HG02938 (cell line): ENCODE measurements around the gene MKX.

Source experiments
- ATAC-seq: cut with Tn5 transposase; IDR thresholded peaks from one replicate; pipeline ENCODE4 v1.9.1; 2021; ENCODE audit warnings: mild to moderate bottlenecking, moderate library complexity; ENCODE audit not compliant: unreplicated experiment

Gene MKX

DNA sequence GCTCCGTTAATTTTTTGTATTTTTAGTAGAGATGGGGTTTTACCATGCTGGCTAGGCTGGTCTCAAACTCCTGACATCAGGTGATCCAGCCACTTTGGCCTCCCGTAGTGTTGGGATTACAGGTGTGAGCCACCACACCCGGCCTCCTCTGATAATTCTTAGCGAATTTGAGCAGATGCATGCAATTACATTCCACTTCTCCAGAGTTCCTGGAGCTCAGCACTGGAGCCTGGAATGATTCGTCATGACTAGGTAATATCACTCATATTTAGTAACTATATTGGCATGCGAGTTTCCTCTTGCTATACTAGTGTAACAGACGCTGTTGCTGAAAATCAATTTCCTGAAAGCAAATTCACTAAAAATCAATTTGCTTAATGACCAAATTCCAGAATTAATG lies 86.8 kb downstream of the MKX start:
- no peak for ATAC-seq

DNA sequence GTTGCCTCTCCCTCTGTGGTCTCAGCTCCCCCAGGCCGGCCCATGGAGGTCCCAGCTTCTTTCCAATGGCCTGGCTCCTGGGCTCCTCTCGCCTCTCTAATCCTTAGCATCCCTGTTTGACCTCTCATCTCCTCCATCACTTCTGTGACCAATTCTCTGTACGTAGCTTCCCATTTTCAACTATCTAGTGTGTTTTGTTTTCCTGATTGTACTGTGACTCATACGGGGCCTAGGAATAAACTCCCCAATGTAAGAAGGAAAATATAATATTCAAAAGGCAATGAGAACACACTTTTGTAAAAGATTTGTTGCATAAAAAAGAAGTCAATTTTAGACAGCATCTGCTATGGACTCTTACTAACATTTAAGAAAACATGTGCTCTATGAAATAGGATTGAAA lies 90.3 kb downstream of the MKX start:
- no peak for ATAC-seq

DNA sequence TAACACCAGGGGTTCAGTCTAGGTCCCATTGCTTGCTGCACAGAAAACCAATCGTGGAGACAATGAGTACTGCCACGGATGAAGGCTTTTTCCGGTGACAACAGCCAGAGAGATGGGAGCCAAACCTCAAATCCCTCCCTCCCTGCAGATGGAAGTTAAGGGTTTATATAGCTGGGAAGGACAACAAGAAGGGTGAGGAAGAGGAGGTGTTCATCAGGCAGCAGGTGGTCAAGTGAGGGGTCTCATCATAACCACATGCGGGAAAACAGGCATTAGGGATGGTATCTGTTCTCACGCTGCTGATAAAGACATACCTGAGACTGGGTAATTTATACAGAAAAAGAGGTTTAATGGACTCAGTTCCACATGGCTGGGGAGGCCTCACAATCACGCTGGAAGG lies 91.3 kb downstream of the MKX start:
- ATAC-seq: no peak

DNA sequence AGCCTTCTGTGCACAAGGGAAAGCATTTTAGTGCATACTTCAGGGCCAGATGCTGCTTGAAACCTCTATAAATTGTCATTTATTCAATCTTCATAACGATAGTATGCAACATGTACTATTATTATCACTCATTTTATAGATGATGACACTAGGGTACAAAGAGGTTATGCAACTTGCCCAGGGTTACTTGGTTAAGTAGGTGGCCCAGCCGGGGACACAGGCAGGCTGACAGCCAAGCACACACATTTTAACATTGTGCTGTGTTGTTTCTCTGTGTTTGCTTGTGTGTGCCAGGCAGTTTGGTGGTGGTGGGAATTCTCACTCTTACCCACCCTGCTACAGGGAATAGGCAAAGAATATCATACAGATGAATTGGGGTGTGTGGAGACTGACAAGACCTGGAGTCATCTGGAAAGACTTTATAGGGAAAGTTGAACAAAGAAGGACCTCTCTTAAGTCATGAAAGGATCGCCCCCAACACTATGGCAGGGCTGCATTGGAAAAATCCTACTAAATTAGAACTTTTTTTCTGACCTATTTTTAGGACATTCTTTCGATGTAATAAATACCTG lies 98.9 kb downstream of the MKX start:
- ATAC-seq: no peak

DNA sequence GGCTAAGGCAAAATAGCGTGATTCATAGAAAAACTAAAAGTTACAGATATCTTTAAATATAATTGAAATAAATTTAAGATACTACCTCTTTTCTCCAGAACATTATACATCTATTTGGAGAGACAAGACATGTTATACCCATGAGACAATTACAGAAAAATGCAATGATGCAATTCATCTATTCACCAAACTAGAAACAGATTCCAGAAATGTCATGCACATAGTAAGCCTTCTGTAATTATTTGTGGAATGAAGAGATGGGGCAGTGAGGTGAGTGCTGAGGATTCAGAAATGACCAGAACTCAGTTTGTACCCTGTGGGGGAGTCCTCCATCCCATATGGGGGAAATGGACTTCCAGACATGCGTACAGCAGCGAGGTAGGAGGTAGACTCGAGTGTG lies 99.4 kb downstream of the MKX start:
- no peak for ATAC-seq

DNA sequence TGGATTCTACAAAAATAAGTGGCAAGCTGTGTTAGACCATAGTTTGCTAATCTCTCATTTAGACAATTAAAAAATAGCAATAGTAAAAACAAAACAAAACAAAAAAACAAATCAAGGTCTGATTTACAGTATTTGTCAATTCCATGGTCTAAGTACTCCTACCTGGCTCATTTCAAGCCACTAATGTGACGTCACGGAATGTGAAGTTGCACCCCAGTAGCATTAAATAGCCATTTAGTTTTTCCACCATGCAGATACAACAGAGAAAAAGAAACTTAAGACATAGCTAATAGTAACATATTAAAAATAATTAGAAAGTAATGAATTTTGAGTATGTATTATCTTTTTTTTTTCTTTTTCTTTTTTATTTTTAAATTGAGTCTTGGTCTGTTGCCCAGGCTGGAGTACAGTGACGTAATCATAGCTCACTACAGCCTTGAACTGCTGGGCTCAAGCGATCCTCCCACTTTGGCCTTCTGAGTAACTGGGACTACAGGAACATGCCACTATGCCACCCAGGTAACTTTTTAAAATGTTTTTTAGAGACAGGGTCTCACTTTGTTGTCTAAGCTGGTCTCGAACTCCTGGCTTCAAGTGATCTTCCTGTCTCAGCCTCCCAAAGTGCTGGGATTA lies 101.2 kb downstream of the MKX start:
- ATAC-seq: no peak

DNA sequence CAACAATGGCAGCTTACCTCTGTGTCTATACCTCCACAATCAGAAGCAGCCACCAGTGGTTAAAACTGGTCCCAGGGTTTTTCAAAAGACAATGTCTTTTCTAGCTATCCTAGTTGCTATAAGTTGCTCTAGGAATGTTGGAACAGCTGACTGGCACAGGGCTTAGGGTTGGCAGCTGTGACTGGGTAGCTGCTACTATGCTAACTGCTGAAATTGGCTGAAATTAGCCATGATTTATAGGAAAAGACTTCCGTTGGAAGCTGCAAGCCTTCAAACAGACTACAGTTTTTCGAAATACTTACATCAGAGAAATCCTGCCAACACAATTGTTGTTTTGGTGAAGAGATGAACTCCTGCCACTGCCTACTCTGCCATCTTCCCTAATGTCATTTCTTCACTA lies 102.3 kb downstream of the MKX start:
- ATAC-seq: no peak

DNA sequence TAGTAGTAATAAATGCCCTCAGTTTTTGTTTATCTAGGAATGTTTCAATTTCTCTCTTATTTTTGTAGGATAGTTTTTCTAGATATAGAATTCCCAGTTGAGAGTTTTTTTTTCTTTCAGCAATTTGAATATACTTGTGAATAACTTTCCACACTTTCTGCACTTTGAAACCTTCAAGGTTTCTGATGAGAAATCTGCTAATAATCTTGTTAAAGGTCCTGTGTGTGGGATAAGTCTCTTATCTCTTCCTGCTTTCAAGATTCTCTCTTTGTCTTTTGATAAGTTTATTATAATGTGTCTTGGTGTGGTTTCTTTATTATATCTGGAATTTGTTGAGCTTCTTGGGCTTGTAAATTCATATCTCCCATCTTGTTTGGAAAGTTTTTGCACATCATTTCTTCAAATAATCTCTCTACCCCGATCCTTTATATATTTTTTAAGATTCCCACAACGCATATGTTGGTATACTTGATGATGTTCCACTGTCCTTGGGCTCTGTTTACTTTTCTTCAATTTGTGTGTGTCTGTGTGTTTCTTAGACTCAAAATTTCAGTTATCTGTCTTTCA lies 103.5 kb downstream of the MKX start:
- no peak for ATAC-seq

DNA sequence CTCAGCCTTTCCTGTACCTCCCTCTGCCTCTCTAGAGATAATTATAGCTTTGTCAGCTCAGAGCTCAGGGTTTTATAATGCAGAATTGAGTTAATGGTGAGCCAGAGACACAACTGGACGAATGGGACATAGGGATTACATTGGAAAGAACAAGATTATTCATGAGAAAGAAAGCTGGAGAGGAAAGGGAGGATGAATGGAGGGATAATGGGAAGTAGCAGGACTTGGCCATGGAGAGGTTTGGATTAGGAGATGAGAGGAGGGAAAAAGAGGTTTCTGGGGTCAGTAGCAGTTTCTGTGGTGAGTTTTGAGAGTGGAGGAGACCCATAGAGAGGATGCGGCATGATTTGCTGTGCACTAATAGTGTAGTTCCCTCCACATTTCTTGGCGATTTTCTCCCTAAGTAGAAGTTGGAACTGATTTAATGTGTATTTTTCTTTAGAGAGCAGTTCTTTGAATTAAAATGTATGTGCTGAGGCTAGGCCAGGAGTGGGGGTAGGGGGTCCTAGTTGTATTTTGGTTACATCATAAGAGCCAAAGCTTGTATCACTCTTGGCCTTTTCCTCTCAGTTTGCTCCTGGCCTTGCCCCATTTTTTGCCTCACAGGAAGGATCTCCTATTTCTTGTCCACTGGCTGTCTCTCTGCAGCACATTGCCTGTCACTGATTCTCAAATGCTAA lies 107.4 kb downstream of the MKX start:
- no peak for ATAC-seq

DNA sequence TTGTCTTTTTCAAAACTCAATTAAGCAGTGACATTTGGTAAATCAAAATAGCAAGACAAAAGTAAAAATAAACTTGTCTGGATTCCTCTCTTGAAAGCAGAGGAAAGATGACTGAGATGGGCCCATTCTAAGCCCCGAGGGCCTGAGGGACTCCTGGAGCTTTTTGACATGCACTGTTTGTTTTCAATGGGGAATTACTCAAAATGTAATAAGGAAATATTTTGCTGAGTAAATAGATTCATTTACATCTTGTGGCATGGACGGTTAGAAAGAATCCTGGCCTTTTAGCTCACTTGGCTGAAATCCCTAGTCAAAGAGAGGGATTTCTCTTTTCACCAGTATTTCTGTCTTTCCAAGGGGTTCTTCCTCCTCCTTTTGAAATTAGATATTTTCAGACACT lies 108.0 kb downstream of the MKX start:
- no peak for ATAC-seq

DNA sequence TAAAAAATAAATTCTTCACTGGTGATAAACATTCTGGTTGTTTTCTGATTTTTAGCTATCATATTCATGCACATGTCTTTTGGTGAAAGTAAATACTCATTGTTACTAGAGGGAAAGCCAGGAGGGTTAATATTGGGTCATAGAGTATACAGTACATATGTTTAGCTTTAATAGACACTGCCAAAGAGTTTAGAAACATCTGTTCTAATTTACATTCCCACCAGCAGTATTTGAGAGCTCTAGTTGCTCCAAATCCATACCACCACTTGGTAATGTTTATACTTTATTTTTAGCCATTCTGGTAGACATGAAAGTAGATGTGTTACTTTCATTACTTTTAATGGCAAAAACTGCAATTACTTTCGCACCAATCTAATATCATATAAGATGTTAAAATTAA lies 108.8 kb downstream of the MKX start:
- no peak for ATAC-seq

DNA sequence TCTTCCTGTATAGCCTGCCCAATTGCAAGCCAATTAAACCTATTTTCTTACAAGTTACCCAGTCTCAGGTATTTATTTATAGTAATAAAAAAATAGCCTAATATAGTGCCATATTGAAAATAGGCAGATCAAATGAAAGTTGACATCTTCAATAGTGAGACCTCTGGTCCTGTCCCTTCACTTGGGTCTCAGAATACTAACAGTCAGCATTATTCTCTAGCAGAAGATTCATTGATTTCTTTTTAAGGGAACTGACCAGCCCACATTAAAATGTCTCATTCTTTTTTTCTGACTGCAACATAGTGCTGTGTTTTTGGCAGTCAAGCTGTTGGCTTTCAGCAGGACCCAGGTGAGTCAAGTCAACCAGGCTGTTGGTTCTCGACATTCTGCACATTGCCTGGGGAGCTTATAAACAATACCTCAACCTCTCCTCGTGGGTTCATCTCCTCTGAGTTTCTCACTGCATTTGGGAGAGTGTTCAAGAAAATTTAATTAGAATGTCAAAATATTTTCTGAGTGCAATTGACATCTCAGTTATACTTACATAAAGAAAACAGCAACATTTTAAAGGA lies 109.8 kb downstream of the MKX start:
- ATAC-seq: no peak

DNA sequence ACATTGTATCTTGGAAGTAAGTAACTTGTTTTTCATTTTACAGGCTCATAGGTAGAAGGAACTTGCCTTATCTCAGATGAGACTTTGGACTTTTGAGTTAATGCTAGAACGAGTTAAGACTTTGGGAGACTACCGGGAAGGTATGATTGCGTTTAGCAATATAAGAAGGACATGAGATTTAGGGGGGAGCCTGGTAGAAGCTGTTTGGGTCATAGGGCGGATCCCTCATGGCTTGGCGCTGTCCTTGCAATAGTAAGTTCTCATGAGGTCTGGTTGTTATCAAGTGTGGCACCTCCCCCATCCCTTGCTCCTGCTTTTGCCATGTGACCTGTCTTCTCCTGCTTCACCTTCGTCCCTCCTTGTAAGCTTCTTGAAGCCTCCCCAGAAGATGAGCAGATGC lies 110.3 kb downstream of the MKX start:
- no peak for ATAC-seq

DNA sequence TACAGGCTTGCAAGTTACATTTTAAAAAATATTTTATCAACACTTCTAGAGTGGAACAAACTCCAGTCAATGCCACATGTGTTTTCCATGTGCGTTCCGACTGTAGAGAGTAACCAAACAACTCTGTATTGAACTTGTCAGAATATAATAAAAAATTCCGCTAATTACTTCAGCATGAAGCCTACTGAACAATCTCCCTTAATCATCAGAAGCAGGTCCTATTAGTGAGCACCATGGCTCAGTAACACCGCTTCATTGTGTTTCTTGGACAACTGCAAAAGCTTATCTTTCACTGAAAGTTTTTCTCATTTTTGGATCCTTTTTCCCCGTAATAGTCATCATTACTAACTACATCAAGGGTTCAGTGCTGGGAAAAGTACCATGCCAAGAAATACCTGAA lies 117.0 kb downstream of the MKX start:
- no peak for ATAC-seq

DNA sequence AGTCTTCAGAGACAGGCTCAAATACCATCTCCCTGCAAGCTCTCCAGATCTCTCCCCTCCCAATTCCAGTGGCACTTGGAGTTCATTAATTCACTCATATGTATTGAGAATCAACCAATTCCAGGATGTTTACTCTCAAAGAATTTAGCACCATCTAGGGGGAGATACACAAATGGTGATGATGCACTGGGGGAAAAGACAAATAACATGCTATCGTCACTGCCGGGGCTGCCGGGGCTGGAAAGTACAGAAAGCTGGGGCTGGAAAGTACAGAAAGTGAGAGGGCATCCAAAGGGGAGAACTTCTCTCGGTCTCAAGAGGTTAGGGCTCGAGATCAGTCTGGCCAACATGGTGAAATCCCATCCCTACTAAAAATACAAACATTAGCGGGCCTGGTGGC lies 118.7 kb downstream of the MKX start:
- ATAC-seq: no peak

DNA sequence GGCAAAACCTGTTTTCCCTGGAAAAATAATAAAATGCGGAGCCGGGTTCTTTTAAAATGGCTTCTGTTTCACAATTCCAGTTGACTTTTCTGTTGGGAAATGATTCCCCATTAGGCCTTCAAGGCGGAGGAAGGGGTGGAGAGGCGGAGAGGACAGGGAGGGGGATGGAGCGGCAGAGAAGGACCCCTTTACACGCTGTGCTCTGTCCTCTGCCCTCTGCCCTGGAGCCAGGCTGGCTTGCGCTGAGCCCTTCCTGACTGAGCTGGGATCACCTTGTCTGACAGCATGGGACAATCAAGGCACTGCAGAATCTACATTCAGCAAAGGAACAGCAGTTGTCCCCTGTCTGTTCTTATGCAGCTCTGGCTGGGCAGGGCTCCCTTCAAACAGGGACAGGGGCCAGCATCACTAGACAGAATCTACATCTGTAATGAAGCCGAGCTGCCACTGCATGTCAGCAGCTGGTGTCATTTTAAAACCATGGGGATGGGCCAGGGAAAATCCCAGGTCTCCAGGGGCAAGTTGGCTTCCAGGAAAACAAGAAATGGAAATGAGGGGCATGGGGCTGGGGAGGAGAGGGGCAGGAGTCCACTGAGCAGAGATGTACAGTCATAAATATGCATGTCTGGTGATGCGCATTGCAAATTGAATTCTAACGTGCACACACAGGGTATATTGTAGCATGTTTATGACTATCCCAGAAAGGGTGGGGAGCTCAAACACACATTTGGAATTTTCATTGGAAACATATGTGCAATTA lies 120.0 kb downstream of the MKX start:
- no peak for ATAC-seq

DNA sequence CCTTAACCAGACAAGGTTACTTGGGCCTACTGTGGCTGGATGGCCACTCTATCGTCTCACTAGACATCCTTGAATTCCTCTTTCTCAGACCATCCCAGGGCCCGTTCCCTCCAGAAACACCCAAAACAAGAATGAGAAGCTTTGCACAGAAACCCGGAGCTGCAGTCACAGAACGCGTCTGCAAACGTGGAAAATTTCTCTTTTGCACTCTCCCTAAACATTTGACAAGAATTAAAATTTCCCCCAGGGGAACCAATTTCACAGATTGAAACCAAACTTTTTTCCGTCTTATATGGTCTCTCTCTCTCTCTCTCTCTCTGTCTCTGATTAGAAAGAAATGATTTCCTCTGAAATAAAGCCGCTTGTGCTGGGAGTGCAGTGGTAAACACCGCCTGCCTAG lies 120.7 kb downstream of the MKX start:
- no peak for ATAC-seq
